Stimulated activated CD4-positive, alpha-beta T cell treated with anti-CD3 and anti-CD28 coated beads, Interleukin-12 subunit alpha, Interleukin-12 subunit beta, amount 100 ng/mL, for 4 hours (primary cell): ENCODE results near the gene CCDC102B.
"Not testable (repeated sequence)": the region's sequence is repeated elsewhere in the genome, so short reads cannot be mapped to it uniquely, and the experiment has no call there.

Experiments
- DNase-seq: peaks from one replicate; pipeline ENCODE4 v3.0.0-alpha.2; 2020

The CCDC102B gene

DNA sequence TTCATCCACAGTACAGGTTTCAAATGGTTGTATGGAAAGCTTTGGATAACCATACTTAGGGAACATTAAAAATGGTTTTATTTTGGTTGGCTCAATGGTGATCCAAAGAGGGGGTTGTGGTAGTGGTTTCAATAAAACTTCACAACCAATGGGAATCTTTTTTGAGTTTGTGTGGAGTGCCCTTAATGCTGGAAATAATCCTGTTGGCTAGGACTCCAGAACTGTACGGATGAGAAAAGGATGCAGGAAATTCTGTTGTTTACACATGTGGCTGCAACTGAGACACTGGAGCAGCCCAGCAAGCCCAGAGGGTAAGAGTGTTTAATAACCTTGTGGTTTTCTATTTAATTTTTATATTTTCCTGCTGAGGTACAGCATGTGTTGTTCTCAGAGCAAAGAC lies at the start of gene CCDC102B:
Gene CCDC102B, plus strand, starts transcription at position 210 of the 400 bp plus-strand sequence. CDS start 38,684 bp downstream, outside the sequence.
- DNase-seq = no peak

- DNase-seq = no peak
Measured at GRCh38 chr18:68757126-68757525, 40.8 kb upstream of the CCDC102B start.

DNA sequence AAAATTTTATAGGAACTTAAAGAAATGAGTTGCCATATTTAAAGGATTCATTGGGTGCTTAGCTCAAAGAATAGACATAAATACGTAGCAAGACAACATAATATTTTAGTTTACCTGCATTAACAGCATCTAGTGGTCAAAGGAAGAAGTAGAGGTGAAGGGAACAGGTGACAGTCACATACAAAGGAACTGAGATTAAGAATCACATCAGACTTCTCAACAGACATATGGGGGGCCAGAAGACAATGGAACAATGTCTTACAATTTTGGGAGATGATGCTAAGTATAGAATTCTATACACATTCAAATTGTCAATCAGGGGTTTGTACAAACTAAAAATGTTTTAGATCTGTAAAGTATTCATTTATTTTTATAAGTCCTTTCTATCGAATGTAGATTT lies 38.6 kb upstream of the CCDC102B start:
- DNase-seq = no peak

DNA sequence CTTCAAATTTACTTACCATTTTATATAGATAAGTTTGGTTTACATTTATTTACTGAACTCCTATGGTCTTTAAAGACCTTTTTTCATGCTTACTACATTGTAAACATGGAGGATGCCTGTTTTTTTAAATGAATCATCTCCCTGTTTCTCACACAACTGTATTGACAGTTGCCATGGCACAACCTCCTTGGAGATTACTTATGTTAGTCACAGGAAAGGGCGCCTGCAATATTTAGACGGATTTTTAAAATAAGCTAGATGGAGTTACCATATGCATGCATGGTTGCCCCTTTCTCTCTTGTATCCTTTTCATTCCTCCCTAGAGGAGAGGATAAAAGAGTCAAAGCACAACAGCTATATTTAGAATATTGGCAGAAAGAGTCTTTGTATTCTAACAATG lies 34.8 kb upstream of the CCDC102B start:
- DNase-seq = no peak

DNA sequence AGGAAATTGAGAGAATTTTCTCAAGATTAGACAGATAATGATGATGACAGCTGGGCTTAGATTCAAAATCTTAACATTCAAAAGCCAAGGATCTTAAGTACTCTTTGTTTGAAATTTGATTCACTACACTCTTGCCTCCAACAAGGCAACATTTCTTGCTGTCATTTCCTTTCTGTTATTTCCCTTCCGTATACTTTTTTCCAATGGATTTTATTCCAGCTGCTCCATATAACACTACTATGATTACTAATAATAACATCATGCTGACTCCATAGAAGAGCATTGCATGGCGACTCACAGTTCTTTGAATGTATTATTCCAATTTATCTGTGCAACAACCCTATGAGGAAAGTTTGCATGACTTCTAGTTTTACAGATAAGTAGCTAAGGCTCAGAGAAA lies 33.9 kb upstream of the CCDC102B start:
- no peak for DNase-seq

DNA sequence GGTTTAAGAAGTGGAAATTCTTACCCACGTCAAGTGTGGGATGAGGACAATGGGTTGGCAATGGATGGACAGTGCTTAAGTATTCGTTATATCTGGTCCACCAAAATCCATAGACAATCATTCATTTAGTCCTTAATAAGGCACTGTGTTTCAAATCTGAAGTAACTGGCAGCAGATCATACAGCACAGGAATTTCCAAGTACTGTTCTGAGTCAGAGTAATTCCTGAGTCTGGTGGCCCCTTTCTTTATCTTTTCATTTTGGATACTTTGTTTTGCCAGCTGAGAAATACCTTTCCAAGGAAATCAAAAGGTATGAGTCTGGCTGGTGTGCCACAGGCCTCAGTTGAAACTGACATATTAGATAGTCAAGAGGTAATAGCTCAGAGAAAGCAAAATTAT lies 31.4 kb upstream of the CCDC102B start:
- no peak for DNase-seq

DNA sequence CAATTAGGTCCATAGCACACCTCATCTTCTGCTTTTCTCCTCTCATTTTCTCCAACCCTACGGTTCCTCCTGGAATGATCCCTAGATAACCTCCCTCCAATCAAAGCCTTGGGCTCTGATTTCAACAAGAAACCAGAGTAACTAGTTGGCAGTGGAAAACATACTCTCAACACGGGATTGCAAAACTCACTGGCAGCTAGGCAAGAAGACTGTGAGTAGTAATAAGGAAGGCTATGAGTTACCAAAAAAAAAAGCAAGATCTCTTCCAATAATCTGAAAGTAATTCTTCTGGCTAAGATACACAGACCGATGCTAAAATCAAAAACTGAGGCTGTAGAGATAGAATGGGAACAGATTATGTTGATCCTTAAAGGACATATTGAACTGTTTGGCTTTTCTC lies 28.4 kb upstream of the CCDC102B start:
- DNase-seq = no peak

DNA sequence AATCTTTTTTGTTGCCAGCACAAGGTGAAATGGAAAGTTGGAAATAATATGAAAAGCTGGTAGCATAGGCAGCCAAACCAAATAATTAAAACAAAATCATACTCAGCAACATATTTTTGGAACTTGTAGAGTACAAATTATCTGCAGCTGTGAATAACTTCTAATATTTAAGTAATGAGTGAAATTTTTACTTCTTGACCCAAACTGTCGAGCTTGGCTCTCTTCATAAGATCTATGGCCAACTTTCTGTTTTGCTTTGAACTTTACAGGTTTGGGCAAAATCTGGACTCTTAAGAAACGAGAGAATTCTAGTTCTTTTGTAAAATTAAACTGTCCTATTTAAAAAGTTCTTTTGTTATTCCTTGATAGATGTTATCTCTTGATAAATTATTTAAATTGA lies 25.6 kb upstream of the CCDC102B start:
- DNase-seq = no peak

GRCh38 chr18:68778280-68778886 lies 19.5 kb upstream of the CCDC102B start:
- DNase-seq = no peak

GRCh38 chr18:68779169-68779568 lies 18.7 kb upstream of the CCDC102B start:
- DNase-seq = no peak

- DNase-seq = no peak
Measured at GRCh38 chr18:68780802-68781635, 16.9 kb upstream of the CCDC102B start.

GRCh38 chr18:68783506-68783905 lies 14.4 kb upstream of the CCDC102B start:
- no peak for DNase-seq

DNA sequence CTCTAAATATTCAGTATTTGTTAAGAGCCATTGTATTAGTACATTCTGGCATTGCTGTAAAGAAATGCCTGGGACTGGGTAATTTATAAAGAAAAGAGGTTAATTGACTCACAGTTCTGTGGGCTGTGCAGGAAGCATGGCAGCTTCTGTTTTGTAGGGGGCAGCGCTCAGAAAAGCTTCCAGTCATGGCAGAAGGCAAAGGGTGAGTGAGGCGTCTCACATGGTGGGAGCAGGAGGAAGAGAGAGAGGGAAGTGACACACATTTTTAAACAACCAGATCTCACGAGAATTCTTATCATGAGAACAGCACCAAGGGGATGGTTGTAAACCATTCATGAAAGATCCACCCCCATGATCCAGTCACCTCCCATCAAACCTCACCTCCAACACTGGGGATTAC lies 13.8 kb upstream of the CCDC102B start:
- DNase-seq = no peak

DNA sequence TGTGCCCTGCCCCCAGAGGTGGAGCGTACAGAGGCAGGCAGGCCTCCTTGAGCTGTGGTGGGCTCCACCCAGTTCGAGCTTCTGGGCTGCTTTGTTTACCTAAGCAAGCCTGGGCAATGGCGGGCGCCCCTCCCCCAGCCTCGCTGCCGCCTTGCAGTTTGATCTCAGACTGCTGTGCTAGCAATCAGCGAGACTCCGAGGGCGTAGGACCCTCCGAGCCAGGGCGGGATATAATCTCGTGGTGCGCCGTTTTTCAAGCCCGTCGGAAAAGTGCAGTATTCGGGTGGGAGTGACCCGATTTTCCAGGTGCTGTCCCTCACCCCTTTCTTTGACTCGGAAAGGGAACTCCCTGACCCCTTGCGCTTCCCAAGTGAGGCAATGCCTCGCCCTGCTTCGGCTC lies 7.6 kb upstream of the CCDC102B start:
- DNase-seq = not testable (repeated sequence)

DNA sequence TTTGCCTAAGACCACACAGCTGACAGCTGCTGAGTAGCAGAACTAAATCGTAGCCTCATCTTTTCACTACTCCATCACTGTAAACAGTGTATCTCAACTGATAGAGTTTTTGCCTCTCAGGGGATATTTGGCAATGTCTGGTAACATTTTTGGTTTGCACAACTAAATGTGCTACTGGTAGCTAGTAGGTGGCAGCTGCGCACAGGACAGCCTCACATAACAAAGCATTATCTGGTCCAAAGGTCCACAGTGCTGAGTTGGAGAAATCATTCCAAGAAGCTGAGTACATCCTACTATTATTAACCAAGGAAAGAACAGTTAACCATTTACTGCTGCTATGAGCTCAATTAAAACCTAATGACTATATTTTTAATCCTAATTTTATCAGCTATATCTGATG lies 6.1 kb upstream of the CCDC102B start:
- no peak for DNase-seq

- DNase-seq = no peak
Measured at GRCh38 chr18:68793951-68794350, 3.9 kb upstream of the CCDC102B start.

GRCh38 chr18:68796936-68797690 lies 767 bp upstream of the CCDC102B start:
- DNase-seq = no peak

DNA sequence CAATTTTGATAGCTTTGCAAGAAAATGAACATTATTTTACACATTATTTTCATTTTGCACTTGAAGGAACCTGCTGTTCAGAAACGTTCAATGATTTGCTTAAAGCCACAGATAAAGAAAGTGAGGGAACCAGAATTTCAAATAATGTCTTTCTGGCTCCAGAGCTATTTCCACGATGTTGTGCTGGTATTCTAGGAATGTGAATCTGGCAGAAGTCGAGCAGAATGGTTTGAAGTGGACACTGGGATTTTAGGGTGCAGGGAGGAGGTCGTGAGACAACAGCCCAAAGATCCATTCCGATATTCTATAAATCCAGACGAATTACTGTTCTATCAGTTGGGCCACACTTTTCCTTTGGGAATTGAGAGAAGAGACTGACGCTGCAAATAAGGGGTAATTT lies 2.2 kb downstream of the CCDC102B start:
- DNase-seq = no peak

- no peak for DNase-seq
Measured at GRCh38 chr18:68803356-68803755, 5.5 kb downstream of the CCDC102B start.

DNA sequence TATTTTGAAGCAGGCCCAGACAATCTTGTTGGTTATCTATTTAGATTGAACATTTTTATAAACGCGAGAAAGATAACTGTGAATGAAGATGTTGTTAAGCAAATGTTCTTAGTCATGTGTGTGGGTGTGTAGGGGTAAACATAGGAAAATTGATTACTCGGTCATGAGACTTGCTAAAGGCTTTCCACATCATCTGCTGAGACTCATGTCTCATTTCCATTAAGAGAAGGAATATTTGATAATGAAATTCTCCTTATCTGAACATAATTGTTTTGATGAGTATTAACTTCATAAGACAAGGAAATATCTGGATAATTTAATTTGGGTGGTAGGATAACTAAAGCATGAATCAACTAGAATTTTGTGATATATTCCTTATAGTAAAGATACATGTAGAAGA lies 19.7 kb downstream of the CCDC102B start:
- DNase-seq = no peak

GRCh38 chr18:68818584-68818983 lies 20.7 kb downstream of the CCDC102B start:
- DNase-seq = no peak

DNA sequence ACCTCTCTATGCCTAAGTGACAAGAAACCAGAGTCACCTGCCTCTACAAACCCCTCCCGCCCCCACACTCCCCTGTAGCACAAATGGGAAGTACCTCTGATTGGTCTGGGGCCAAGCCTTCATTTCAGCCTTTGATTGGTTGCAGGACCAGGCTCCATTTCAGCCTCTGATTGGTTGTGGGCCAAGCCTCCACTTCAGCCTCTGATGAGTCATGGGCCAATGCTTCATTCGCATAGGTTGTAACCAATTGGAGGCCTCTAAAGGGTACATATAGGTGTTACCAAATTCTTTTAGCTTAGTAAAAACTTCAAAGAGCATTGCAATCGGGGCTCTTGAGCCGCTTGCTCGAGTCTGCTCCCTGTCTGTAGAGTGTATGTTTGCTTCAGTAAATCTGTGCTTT lies 25.0 kb downstream of the CCDC102B start:
- no peak for DNase-seq

DNA sequence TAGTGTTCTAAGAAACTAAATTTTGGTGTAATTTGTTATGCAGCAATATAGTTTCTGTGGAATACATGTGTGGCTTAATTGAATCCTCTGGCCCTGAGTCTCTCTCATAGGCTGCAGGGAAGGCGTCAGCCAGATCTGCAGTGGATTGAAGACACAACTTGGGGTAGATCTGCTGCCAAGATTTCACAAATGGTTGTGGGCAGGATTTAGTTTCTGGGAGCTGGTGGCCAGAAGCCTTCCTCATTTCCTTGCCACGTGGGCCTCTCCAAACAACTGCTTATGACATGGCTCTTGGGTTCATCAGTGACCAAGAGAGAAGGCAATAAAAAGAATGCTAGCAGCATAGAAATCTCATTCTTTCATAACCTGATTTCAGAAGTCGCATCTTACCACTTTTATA lies 28.2 kb downstream of the CCDC102B start:
- no peak for DNase-seq
